Stimulated activated CD4-positive, alpha-beta T cell treated with anti-CD3 and anti-CD28 coated beads, Interleukin-4, amount 100 ng/mL, for 1 hour (primary cell): ENCODE data around the gene FTL.

ENCODE experiments used
- DNase-seq: peaks from one replicate; pipeline ENCODE4 v3.0.0-alpha.2; 2020

The FTL gene

GRCh38 chr19:48966541-48967345, 1.6 kb downstream of the FTL start:
- no peak for DNase-seq

GRCh38 chr19:48967346-48968178, 2.5 kb downstream of the FTL start:
- DNase-seq = no peak

GRCh38 chr19:48968179-48968661, 3.1 kb downstream of the FTL start:
- no peak for DNase-seq

- DNase-seq = no peak
Observed at GRCh38 chr19:48968813-48969218, 3.7 kb downstream of the FTL start.

GRCh38 chr19:48969276-48970138, 4.4 kb downstream of the FTL start:
- DNase-seq = no peak

- no peak for DNase-seq
Observed at GRCh38 chr19:48970139-48970766, 5.1 kb downstream of the FTL start.

GRCh38 chr19:48970923-48971395, 5.8 kb downstream of the FTL start:
- peak; percentile 89 for DNase-seq

GRCh38 chr19:48975947-48976847, 11.1 kb downstream of the FTL start:
- DNase-seq = peak; percentile 43

GRCh38 chr19:48977061-48977460, 12.0 kb downstream of the FTL start:
- DNase-seq = no peak

- DNase-seq = no peak
Observed at GRCh38 chr19:48982280-48982679, 17.2 kb downstream of the FTL start.

- no peak for DNase-seq
Observed at GRCh38 chr19:48985711-48986110, 20.6 kb downstream of the FTL start.

GRCh38 chr19:48986211-48986610, 21.1 kb downstream of the FTL start:
- DNase-seq = no peak

- no peak for DNase-seq
Observed at GRCh38 chr19:48987323-48987722, 22.2 kb downstream of the FTL start.

GRCh38 chr19:48988286-48988685, 23.2 kb downstream of the FTL start:
- no peak for DNase-seq

- DNase-seq = no peak
Observed at GRCh38 chr19:48988860-48989259, 23.8 kb downstream of the FTL start.

- DNase-seq = no peak
Observed at GRCh38 chr19:48989701-48990291, 24.7 kb downstream of the FTL start.

- DNase-seq = no peak
Observed at GRCh38 chr19:48990400-48990799, 25.3 kb downstream of the FTL start.

- no peak for DNase-seq
Observed at GRCh38 chr19:48991011-48991609, 26.0 kb downstream of the FTL start.

GRCh38 chr19:48991873-48992580, 26.9 kb downstream of the FTL start:
- DNase-seq = no peak
